NCI-H82 treated with DMSO at 0.1 percent for 48 hours (cell line): Measurements from ENCODE around the gene TSTD2.

ENCODE experiments used
- DNase-seq: peaks from one replicate; lab custom pipeline; 2025; ENCODE audit not compliant: unreplicated experiment; lab: John Stamatoyannopoulos, UW

The TSTD2 gene

GRCh38 chr9:97565262-97565661, 67.9 kb downstream of the TSTD2 start:
- DNase-seq: no peak

GRCh38 chr9:97564291-97565175, 68.6 kb downstream of the TSTD2 start:
- no peak for DNase-seq

GRCh38 chr9:97563458-97564135, 69.6 kb downstream of the TSTD2 start:
- DNase-seq: no peak

DNA sequence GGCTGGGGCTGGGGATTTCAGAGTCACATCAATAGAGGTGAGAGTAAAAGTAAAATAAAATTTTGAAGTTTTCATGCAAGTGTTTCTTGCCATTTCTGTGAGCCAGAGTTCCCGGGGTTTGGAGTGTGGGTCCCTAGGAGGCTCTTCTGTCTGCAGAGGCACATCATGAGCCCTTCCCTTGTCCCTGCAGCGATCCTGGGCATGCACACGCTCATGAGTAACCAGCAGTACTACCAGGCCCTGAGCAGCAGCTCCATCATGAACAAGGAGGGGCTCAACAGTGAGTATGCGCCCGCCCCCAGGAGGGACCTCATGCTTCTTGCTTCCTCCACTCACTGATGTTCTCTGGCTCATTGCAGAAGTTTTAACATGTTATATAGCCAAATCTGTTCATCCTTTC, 70.6 kb downstream of the TSTD2 start:
- no peak for DNase-seq

DNA sequence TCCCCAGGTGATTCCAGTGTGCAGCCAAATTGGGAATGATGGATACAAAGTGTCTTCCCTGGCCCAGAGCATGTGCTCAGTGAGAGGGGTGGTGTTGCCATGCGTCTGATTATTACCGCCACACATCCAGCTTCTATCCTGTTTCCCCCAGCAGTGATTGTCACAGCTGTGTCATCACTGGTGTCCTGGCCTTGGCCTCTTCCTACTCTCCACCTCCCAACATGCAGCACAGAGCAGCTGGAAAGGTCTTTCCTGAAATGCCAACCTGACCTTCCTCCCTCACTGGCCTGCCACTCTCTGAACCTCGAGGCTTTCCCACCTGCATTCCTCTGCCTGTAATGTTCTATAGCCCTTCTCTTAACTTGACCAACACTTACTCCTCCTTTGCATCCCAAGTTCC, 71.7 kb downstream of the TSTD2 start:
- DNase-seq: no peak

DNA sequence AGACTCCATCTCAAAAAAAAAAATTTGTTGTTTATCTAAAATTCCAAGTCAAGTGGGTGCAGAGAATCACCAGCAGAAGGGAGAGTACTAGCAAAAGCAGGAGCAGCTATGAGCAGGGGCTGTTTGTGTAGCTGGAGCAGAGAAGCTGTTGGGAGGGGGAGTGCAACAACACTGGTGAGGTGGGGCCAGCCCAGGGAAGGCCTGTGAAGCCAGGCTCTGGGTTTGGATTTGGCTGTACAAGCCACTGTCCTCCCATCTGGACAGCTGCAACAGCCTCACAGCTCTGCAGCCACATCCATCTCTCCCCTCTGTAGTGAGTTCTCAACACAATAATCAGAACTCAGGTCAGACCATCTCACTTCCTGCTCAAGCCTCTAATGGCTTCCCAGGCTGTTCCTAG, 72.3 kb downstream of the TSTD2 start:
- no peak for DNase-seq

DNA sequence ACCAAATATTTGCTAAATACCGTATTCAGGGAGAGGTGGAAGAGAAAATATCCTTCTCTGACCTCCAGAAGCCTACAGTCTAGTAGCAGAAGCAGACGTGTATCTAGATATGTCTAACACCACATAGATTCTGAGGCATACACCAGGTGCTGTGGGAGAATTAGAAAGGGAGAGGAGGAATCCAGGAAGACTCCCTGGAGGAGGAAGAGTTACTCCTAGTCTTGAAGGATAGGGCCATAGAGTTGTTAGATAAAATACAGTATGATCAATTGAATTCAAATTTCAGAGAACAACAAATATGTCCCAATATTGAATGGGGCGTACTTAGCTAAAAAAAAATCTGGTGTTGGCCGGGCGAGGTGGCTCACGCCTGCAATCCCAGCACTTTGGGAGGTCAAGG, 73.0 kb downstream of the TSTD2 start:
- DNase-seq: no peak

GRCh38 chr9:97559111-97559514, 74.1 kb downstream of the TSTD2 start:
- DNase-seq: no peak

DNA sequence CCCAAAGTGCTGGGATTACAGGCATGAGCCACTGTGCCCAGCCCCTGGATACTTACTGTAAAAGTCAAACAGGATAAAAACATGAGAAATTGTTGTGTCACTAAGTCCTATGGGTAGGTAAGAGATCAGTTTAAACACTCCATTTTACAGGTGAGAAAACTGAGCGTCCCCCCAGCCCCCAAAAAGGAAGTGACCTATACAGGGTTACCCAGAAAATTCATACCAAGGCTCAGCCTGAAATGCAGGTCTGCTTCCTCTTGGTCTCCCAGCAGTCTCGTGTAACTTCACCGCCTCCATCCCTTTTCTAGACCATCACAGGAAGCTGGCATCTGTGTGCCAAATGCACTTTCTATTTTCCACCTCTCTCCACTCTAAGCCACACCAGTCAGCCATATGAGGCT, 74.5 kb downstream of the TSTD2 start:
- no peak for DNase-seq

- no peak for DNase-seq
These were observed 75.5 kb downstream of the TSTD2 start for GRCh38 chr9:97557606-97558095.

DNA sequence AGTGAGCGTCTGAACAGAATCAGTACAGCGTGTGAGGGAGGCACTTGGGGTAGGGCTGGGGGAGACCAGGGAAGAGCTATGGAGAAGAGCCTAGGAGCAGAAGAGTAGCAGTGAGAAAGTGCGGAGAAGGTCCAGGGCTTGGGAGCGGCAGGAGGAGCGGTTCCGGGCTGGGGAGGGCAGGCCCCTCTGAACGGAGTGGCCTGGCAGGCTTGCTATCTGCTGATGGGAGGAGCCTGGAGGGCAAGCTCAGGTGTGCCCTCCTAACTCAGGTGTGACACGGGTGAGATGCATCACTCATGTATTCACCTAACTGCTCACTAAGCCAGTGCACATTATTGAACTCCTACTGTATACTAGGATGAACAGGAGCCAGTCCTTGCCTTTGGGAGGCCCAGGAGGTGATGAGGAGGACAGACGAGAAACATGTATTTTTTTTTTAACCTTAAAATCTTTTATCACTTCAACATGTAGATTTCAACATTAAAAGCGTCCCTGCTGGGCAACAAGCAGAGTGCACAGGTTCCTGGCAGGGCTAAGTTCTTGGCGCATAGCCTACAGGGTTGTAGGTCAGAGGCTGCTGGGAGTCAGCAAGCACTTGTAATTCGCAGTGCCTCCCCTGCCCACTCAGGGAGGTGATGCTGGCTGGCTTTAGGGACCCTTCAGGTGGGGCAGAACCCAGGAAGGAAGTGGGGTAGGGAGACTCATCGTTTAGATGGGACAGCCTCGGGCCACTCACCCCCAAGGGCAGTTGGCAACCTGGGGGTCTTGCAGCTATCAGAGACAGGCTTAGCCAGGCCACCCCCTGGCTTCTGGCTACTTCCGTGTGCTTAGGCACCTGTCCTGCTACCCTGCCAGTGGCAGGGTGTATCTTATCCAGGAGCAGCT, 76.2 kb downstream of the TSTD2 start:
- DNase-seq: no peak

GRCh38 chr9:97556036-97556720, 77.0 kb downstream of the TSTD2 start:
- DNase-seq: no peak

- peak; percentile 51 for DNase-seq
These were observed 78.0 kb downstream of the TSTD2 start for GRCh38 chr9:97555164-97555563.

DNA sequence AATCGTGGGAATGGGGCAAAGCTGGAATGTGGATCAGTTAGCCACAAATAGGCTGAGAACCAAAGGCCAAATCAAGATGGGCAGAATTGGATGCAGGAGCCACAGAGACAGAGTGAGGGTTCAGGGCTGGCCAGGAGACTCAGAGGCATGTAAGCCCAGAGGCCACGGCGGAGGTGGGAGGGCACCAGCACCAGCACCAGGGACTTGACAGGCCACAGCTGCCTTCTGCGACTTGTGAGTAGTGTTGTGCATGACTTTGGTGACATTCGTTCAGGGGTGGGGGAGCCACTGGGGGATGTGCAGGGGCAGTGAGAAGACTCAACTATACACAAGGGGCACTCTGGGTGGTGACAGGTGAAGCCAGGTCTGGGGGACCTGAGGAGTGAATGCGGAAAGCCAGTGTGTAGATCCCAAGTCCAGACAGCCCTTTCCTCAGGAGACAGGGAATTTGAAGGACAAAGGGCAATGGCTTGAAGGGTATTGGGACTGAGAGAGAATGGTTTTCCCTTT, 78.5 kb downstream of the TSTD2 start:
- no peak for DNase-seq

- no peak for DNase-seq
These were observed 79.3 kb downstream of the TSTD2 start for GRCh38 chr9:97553841-97554240.

DNA sequence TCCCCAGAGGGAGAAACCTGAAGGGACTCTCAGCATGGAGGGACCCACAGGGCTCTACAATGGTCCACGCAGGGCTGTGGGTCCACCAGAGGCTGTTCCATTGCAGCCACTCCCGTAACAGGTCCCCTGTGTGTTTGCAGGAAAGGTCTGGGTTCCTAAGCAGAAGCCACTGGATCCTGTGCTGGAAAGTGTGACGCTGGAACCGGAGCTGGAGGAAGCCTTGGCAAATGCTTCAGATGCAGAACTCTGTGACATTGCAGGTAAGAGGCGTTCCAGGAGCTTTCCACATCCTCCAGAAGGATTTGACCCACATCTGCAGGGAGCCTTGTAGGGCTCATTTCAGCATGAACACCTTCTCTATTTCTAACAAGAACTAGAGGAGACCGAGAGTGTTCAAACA, 80.0 kb downstream of the TSTD2 start:
- DNase-seq: no peak

- no peak for DNase-seq
These were observed 81.9 kb downstream of the TSTD2 start for GRCh38 chr9:97551308-97551707.

GRCh38 chr9:97550386-97550785, 82.8 kb downstream of the TSTD2 start:
- no peak for DNase-seq
